DOHH2 (cell line): ENCODE measurements around the gene PTCRA.
A peak's percentile ranks its signal among the peaks of the same experiment; 100 is the strongest.

Source experiments
- H3F3A ChIP-seq: fragments of 200-600 bp; sonication (generic), shearing (Covaris generic); 2 replicates; pipeline ENCODE4 v1.6.0; 2016; ENCODE audit warnings: antibody characterized with exemption, mild to moderate bottlenecking; ENCODE audit not compliant: control insufficient read depth, insufficient read depth
- H3K27ac ChIP-seq: fragments of 200-600 bp; sonication (generic); 2 replicates; pipeline ENCODE4 v1.5.1; 2014; ENCODE audit warnings: low read depth, mild to moderate bottlenecking, low read length, moderate library complexity
- H3K27me3 ChIP-seq: fragments of 200-600 bp; sonication (generic); 2 replicates; pipeline ENCODE4 v1.6.1; 2014; ENCODE audit warnings: mild to moderate bottlenecking, low read length, mixed read lengths; ENCODE audit not compliant: control insufficient read depth
- H3K36me3 ChIP-seq: fragments of 200-600 bp; sonication (generic); 2 replicates; pipeline ENCODE4 v1.6.1; 2014; ENCODE audit warnings: mild to moderate bottlenecking, low read length, moderate library complexity, mixed read lengths; ENCODE audit not compliant: control insufficient read depth
- H3K4me1 ChIP-seq: fragments of 200-600 bp; sonication (generic); 2 replicates; pipeline ENCODE4 v1.6.1; 2014; ENCODE audit warnings: mild to moderate bottlenecking, low read length, mixed read lengths; ENCODE audit not compliant: control insufficient read depth
- H3K4me2 ChIP-seq: fragments of 200-600 bp; sonication (generic); 2 replicates; pipeline ENCODE4 v1.6.0; 2014; ENCODE audit warnings: mild to moderate bottlenecking, low read length, moderate library complexity
- H3K4me3 ChIP-seq: fragments of 200-600 bp; sonication (generic); 2 replicates; pipeline ENCODE4 v1.5.1; 2014; ENCODE audit warnings: mild to moderate bottlenecking, low read length, mixed read lengths
- H3K79me2 ChIP-seq: fragments of 200-600 bp; sonication (generic); 2 replicates; pipeline ENCODE4 v1.6.1; 2014; ENCODE audit warnings: mild to moderate bottlenecking, low read length, mixed read lengths; ENCODE audit not compliant: control insufficient read depth
- H3K9me2 ChIP-seq: fragments of 200-600 bp; sonication (generic); replicated peaks from 2 replicates; pipeline ENCODE4 v1.6.1; 2014; ENCODE audit warnings: mild to moderate bottlenecking, low read length, mixed read lengths; ENCODE audit not compliant: control insufficient read depth
- H3K9me3 ChIP-seq: fragments of 200-600 bp; sonication (generic); 2 replicates; pipeline ENCODE4 v1.6.1; 2014; ENCODE audit warnings: antibody characterized with exemption, low read length, mixed read lengths; ENCODE audit not compliant: control insufficient read depth, insufficient read depth
- H4K20me1 ChIP-seq: fragments of 200-600 bp; sonication (generic); 2 replicates; pipeline ENCODE4 v1.6.0; 2014; ENCODE audit warnings: low read depth, mild to moderate bottlenecking, antibody characterized with exemption, low read length, moderate library complexity; ENCODE audit not compliant: control insufficient read depth, insufficient read depth
- EZH2phosphoT487 ChIP-seq: fragments of 200-600 bp; sonication (generic); IDR thresholded peaks from 2 replicates; pipeline ENCODE4 v1.6.1; 2017; ENCODE audit warnings: borderline replicate concordance, mild to moderate bottlenecking, antibody characterized with exemption, low read length, moderate library complexity, mixed read lengths
- TF ChIP-seq, protein P1 (sequence below): fragments of 200-600 bp; sonication (generic); IDR thresholded peaks from one replicate; pipeline ENCODE4 v1.5.1; 2014; ENCODE audit warnings: antibody characterized with exemption, mild to moderate bottlenecking, low read depth, low read length; ENCODE audit not compliant: poor library complexity, severe bottlenecking

PTCRA gene

DNA sequence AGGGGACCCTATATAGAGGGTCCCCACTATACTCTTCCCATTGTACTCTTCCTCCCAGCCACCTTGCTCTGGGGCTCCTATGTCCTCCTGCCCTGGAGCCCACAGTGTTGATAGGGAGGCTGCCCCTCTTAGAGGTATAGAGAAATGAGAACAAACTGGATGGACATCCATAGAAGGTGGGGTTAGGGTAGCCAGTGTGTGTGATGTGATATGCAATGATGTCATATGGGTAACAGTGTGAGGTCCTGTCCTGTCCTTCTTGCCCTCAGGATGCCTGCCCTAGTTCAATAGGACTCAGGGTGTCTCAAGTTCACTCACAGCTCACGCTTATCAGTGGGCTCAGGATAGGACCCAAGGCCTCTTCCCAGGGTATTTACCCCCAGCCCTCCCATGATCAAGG is 435 bp downstream of the PTCRA start:
- Histone ChIP-seq H4K20me1 (no peaks in the 10 kb centered on the region), H3K4me2 (peak overlapping the region; percentile 39), H3K36me3 (no peaks in the 10 kb centered on the region), H3F3A (peaks cover 5% of the 10 kb centered on the region; the same call in 1 of the 2 replicates), H3K27me3 (no peaks in the 10 kb centered on the region), H3K4me1 (peaks cover 14% of the 10 kb centered on the region), H3K4me3 (no peak overlapping the region), H3K27ac (no peak overlapping the region), H3K9me3 (no peaks in the 10 kb centered on the region), H3K9me2 (no peaks in the 10 kb centered on the region), H3K79me2 (no peaks in the 10 kb centered on the region)
- TF ChIP-seq, protein P1, sequence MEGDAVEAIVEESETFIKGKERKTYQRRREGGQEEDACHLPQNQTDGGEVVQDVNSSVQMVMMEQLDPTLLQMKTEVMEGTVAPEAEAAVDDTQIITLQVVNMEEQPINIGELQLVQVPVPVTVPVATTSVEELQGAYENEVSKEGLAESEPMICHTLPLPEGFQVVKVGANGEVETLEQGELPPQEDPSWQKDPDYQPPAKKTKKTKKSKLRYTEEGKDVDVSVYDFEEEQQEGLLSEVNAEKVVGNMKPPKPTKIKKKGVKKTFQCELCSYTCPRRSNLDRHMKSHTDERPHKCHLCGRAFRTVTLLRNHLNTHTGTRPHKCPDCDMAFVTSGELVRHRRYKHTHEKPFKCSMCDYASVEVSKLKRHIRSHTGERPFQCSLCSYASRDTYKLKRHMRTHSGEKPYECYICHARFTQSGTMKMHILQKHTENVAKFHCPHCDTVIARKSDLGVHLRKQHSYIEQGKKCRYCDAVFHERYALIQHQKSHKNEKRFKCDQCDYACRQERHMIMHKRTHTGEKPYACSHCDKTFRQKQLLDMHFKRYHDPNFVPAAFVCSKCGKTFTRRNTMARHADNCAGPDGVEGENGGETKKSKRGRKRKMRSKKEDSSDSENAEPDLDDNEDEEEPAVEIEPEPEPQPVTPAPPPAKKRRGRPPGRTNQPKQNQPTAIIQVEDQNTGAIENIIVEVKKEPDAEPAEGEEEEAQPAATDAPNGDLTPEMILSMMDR = no peak
- no peak for TF ChIP-seq EZH2phosphoT487

DNA sequence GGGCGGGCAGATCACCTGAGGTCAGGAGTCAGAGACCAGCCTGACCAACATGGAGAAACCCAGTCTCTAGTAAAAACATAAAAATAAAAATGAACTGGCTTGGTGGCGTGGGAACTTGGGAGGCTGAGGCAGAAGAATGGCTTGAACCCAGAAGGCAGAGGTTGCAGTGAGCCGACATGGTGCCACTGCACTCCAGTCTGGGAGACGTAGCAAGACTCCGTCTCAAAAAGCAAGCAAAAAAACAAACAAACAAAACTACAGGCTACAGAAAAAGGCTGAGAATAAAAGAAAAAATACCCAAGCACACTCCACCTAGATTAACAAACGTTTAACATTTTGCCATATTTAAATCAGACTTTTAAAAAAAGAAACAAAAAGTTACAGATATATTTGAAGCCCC is 5.9 kb downstream of the PTCRA start:
- H4K20me1 ChIP-seq = no peaks in the 10 kb centered on the region
- H3K36me3 ChIP-seq = no peaks in the 10 kb centered on the region
- H3K9me3 ChIP-seq = no peaks in the 10 kb centered on the region
- H3K9me2 ChIP-seq = no peaks in the 10 kb centered on the region
- H3K27ac ChIP-seq = no peak overlapping the region
- peaks cover 19% of the 10 kb centered on the region for H3K4me1 ChIP-seq
- H3F3A ChIP-seq = no peaks in the 10 kb centered on the region
- no peak overlapping the region for H3K4me3 ChIP-seq
- H3K79me2 ChIP-seq = no peaks in the 10 kb centered on the region
- H3K4me2 ChIP-seq = no peak overlapping the region
- H3K27me3 ChIP-seq = no peaks in the 10 kb centered on the region
- TF ChIP-seq, protein P1 = no peak
- TF ChIP-seq EZH2phosphoT487 = no peak

DNA sequence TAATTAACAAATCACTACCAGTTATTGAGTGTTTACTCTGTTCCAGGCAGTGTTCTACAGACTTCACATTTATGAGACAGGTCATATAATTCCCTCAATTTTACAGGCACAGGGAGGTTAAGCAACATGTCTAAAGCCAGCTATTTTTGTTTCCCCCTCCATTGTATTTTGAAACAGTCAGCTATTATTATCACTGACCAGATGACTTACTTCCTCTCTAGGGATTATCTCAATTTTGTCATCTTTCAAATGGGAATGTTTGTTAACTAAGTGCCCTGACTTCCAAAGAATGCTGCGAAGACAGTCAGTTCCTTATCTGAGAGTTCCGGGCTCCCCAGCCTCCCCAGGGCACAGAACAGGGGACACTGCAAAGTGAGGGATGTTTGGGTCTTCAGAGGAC is 7.8 kb downstream of the PTCRA start:
- Histone ChIP-seq H3K4me1 (peaks cover 26% of the 10 kb centered on the region), H3K4me3 (no peak overlapping the region), H4K20me1 (no peaks in the 10 kb centered on the region), H3F3A (peaks cover 7% of the 10 kb centered on the region), H3K79me2 (no peaks in the 10 kb centered on the region), H3K9me2 (no peaks in the 10 kb centered on the region), H3K36me3 (no peaks in the 10 kb centered on the region), H3K27ac (no peak overlapping the region), H3K4me2 (no peak overlapping the region), H3K9me3 (no peaks in the 10 kb centered on the region), H3K27me3 (no peaks in the 10 kb centered on the region)
- TF ChIP-seq, protein P1 = no peak
- TF ChIP-seq EZH2phosphoT487 = no peak
